ENCODE measurements around the gene CTTNBP2NL.
"Not testable (repeated sequence)": the region's sequence is repeated elsewhere in the genome, so short reads cannot be mapped to it uniquely, and the experiment has no call there.

CTTNBP2NL gene

GRCh38 chr1:112431038-112431437 is 35.0 kb downstream of the CTTNBP2NL start:
- TF ChIP-seq ZNF274 (IDR thresholded peaks at IDR 0.05; ENCODE audit: low read depth, low read length), result no peak
- TF ChIP-seq SUZ12 (IDR thresholded peaks at IDR 0.05; ENCODE audit: extremely low read depth, insufficient read depth, insufficient read length), result no peak
- TF ChIP-seq YY1 (IDR thresholded peaks at IDR 0.05; ENCODE audit: insufficient read depth, insufficient read length), result no peak
- no peaks in the 10 kb centered on the region for H3K27me3 ChIP-seq (ENCODE audit: insufficient read depth, insufficient read length)
- no peak for DNase-seq (ENCODE audit: low read depth, low spot score)

GRCh38 chr1:112435448-112435847 is 39.4 kb downstream of the CTTNBP2NL start:
- TF ChIP-seq YY1 (IDR thresholded peaks at IDR 0.05; ENCODE audit: insufficient read depth, insufficient read length) (no peak), ZNF274 (IDR thresholded peaks at IDR 0.05; ENCODE audit: low read depth, low read length) (no peak), SUZ12 (IDR thresholded peaks at IDR 0.05; ENCODE audit: extremely low read depth, insufficient read depth, insufficient read length) (no peak)
- Histone ChIP-seq H3K4me1 (ENCODE audit: insufficient read depth, insufficient read length) (no peaks in the 10 kb centered on the region), H3K9me3 (ENCODE audit: insufficient read depth, low read length) (no peaks in the 10 kb centered on the region; the same call in 1 of the 2 replicates), H3K9ac (ENCODE audit: insufficient read length, low read depth) (no peak overlapping the region), H3K36me3 (ENCODE audit: insufficient read depth, insufficient read length, low read length) (peaks cover 11% of the 10 kb centered on the region), H3K4me3 (ENCODE audit: insufficient read length, low read depth) (no peak overlapping the region), H3K27me3 (ENCODE audit: insufficient read depth, insufficient read length) (no peaks in the 10 kb centered on the region)
- no peak for DNase-seq (ENCODE audit: low read depth, low spot score)

More at GRCh38 chr1:112431038-112431437, 35.0 kb downstream of the CTTNBP2NL start:
- no peak overlapping the region for H3K9ac ChIP-seq (ENCODE audit: insufficient read length, low read depth)
- peaks cover 8% of the 10 kb centered on the region for H3K36me3 ChIP-seq (ENCODE audit: insufficient read depth, insufficient read length, low read length)
- no peaks in the 10 kb centered on the region for H3K4me1 ChIP-seq (ENCODE audit: insufficient read depth, insufficient read length)
- H3K9me3 ChIP-seq (ENCODE audit: insufficient read depth, low read length), result no peaks in the 10 kb centered on the region
- no peak overlapping the region for H3K4me3 ChIP-seq (ENCODE audit: insufficient read length, low read depth)

GRCh38 chr1:112436384-112437156 is 40.6 kb downstream of the CTTNBP2NL start:
- Histone ChIP-seq H3K9ac (ENCODE audit: insufficient read length, low read depth) (no peak overlapping the region), H3K4me3 (ENCODE audit: insufficient read length, low read depth) (no peak overlapping the region), H3K9me3 (ENCODE audit: insufficient read depth, low read length) (no peaks in the 10 kb centered on the region; the same call in 1 of the 2 replicates), H3K36me3 (ENCODE audit: insufficient read depth, insufficient read length, low read length) (peaks cover 14% of the 10 kb centered on the region), H3K4me1 (ENCODE audit: insufficient read depth, insufficient read length) (no peaks in the 10 kb centered on the region), H3K27me3 (ENCODE audit: insufficient read depth, insufficient read length) (no peaks in the 10 kb centered on the region)
- no peak for TF ChIP-seq YY1 (IDR thresholded peaks at IDR 0.05; ENCODE audit: insufficient read depth, insufficient read length)
- TF ChIP-seq SUZ12 (IDR thresholded peaks at IDR 0.05; ENCODE audit: extremely low read depth, insufficient read depth, insufficient read length), result no peak
- no peak for TF ChIP-seq ZNF274 (IDR thresholded peaks at IDR 0.05; ENCODE audit: low read depth, low read length)
- DNase-seq (ENCODE audit: low read depth, low spot score), result no peak

- not testable (repeated sequence) for H3K4me1 ChIP-seq (ENCODE audit: insufficient read depth, insufficient read length); H3K9me3 ChIP-seq (ENCODE audit: insufficient read depth, low read length); H3K27me3 ChIP-seq (ENCODE audit: insufficient read depth, insufficient read length); H3K4me3 ChIP-seq (ENCODE audit: insufficient read length, low read depth); H3K9ac ChIP-seq (ENCODE audit: insufficient read length, low read depth); DNase-seq (ENCODE audit: low read depth, low spot score)
- H3K36me3 ChIP-seq (ENCODE audit: insufficient read depth, insufficient read length, low read length), result peaks cover 20% of the 10 kb centered on the region
Measured at GRCh38 chr1:112438156-112438555, 42.1 kb downstream of the CTTNBP2NL start.

- Histone ChIP-seq H3K36me3 (ENCODE audit: insufficient read depth, insufficient read length, low read length) (peaks cover 22% of the 10 kb centered on the region), H3K9me3 (ENCODE audit: insufficient read depth, low read length) (no peaks in the 10 kb centered on the region; the same call in 1 of the 2 replicates), H3K4me3 (ENCODE audit: insufficient read length, low read depth) (no peak overlapping the region), H3K4me1 (ENCODE audit: insufficient read depth, insufficient read length) (no peaks in the 10 kb centered on the region), H3K9ac (ENCODE audit: insufficient read length, low read depth) (no peak overlapping the region), H3K27me3 (ENCODE audit: insufficient read depth, insufficient read length) (no peaks in the 10 kb centered on the region)
- no peak for DNase-seq (ENCODE audit: low read depth, low spot score)
- TF ChIP-seq ZNF274 (IDR thresholded peaks at IDR 0.05; ENCODE audit: low read depth, low read length), result no peak
- no peak for TF ChIP-seq SUZ12 (IDR thresholded peaks at IDR 0.05; ENCODE audit: extremely low read depth, insufficient read depth, insufficient read length)
- TF ChIP-seq YY1 (IDR thresholded peaks at IDR 0.05; ENCODE audit: insufficient read depth, insufficient read length), result no peak
Measured at GRCh38 chr1:112439592-112439991, 43.6 kb downstream of the CTTNBP2NL start.

- DNase-seq (ENCODE audit: low read depth, low spot score), result no peak
- H3K27me3 ChIP-seq (ENCODE audit: insufficient read depth, insufficient read length), result no peaks in the 10 kb centered on the region
- peaks cover 30% of the 10 kb centered on the region for H3K36me3 ChIP-seq (ENCODE audit: insufficient read depth, insufficient read length, low read length)
- H3K9ac ChIP-seq (ENCODE audit: insufficient read length, low read depth), result no peak overlapping the region
- TF ChIP-seq SUZ12 (IDR thresholded peaks at IDR 0.05; ENCODE audit: extremely low read depth, insufficient read depth, insufficient read length), result no peak
- TF ChIP-seq ZNF274 (IDR thresholded peaks at IDR 0.05; ENCODE audit: low read depth, low read length), result no peak
- no peak for TF ChIP-seq YY1 (IDR thresholded peaks at IDR 0.05; ENCODE audit: insufficient read depth, insufficient read length)
- H3K9me3 ChIP-seq (ENCODE audit: insufficient read depth, low read length), result no peaks in the 10 kb centered on the region; the same call in 1 of the 2 replicates
- H3K4me3 ChIP-seq (ENCODE audit: insufficient read length, low read depth), result no peak overlapping the region
- no peaks in the 10 kb centered on the region for H3K4me1 ChIP-seq (ENCODE audit: insufficient read depth, insufficient read length)
Measured at GRCh38 chr1:112440574-112440973, 44.6 kb downstream of the CTTNBP2NL start.

- no peaks in the 10 kb centered on the region for H3K9me3 ChIP-seq (ENCODE audit: insufficient read depth, low read length)
- H3K4me1 ChIP-seq (ENCODE audit: insufficient read depth, insufficient read length), result no peaks in the 10 kb centered on the region
- TF ChIP-seq ZNF274 (IDR thresholded peaks at IDR 0.05; ENCODE audit: low read depth, low read length), result no peak
- TF ChIP-seq SUZ12 (IDR thresholded peaks at IDR 0.05; ENCODE audit: extremely low read depth, insufficient read depth, insufficient read length), result no peak
- no peak for TF ChIP-seq YY1 (IDR thresholded peaks at IDR 0.05; ENCODE audit: insufficient read depth, insufficient read length)
- H3K36me3 ChIP-seq (ENCODE audit: insufficient read depth, insufficient read length, low read length), result peaks cover 36% of the 10 kb centered on the region
- H3K9ac ChIP-seq (ENCODE audit: insufficient read length, low read depth), result no peak overlapping the region
- DNase-seq (ENCODE audit: low read depth, low spot score), result no peak
- no peak overlapping the region for H3K4me3 ChIP-seq (ENCODE audit: insufficient read length, low read depth)
- no peaks in the 10 kb centered on the region for H3K27me3 ChIP-seq (ENCODE audit: insufficient read depth, insufficient read length)
Measured at GRCh38 chr1:112444269-112444668, 48.3 kb downstream of the CTTNBP2NL start.
